ENCODE measurements around the gene MBD2. TPM values are rescaled to one million over a fixed set of nuclear protein-coding genes. Genes with fewer than 3 reads are reported as not detected.

MBD2 gene
- total RNA-seq, 1 donor from 2014 or later, result 30.7 TPM

- no peak for TF ChIP-seq CTCF (conservative IDR thresholded peaks at IDR 0.05; ENCODE audit: low read depth, low read length)
- no peak for DNase-seq (ENCODE audit: low read depth)
- H3K4me3 ChIP-seq (ENCODE audit: low read depth, low read length), result no peak overlapping the region
Observed at GRCh38 chr18:54238173-54238936, 13.9 kb upstream of the MBD2 start.

- no peak overlapping the region for H3K4me3 ChIP-seq (ENCODE audit: low read depth, low read length)
- no peak for TF ChIP-seq CTCF (conservative IDR thresholded peaks at IDR 0.05; ENCODE audit: low read depth, low read length)
- DNase-seq (ENCODE audit: low read depth), result no peak
Observed at GRCh38 chr18:54235871-54236270, 11.4 kb upstream of the MBD2 start.

GRCh38 chr18:54233747-54234146, 9.3 kb upstream of the MBD2 start:
- H3K4me3 ChIP-seq (ENCODE audit: low read depth, low read length), result no peak overlapping the region
- TF ChIP-seq CTCF (conservative IDR thresholded peaks at IDR 0.05; ENCODE audit: low read depth, low read length), result no peak
- no peak for DNase-seq (ENCODE audit: low read depth)

- no peak for TF ChIP-seq CTCF (conservative IDR thresholded peaks at IDR 0.05; ENCODE audit: low read depth, low read length)
- DNase-seq (ENCODE audit: low read depth), result no peak
- no peak overlapping the region for H3K4me3 ChIP-seq (ENCODE audit: low read depth, low read length)
Observed at GRCh38 chr18:54233228-54233625, 8.8 kb upstream of the MBD2 start.

GRCh38 chr18:54232485-54233227, 8.2 kb upstream of the MBD2 start:
- TF ChIP-seq CTCF (conservative IDR thresholded peaks at IDR 0.05; ENCODE audit: low read depth, low read length), result peak; percentile 40
- H3K4me3 ChIP-seq (ENCODE audit: low read depth, low read length), result no peak overlapping the region
- no peak for DNase-seq (ENCODE audit: low read depth)

- no peak for DNase-seq (ENCODE audit: low read depth)
- no peak for TF ChIP-seq CTCF (conservative IDR thresholded peaks at IDR 0.05; ENCODE audit: low read depth, low read length)
Observed at GRCh38 chr18:54229421-54230059, 5.1 kb upstream of the MBD2 start.

More at GRCh38 chr18:54229421-54230059, 5.1 kb upstream of the MBD2 start:
- no peak overlapping the region for H3K4me3 ChIP-seq (ENCODE audit: low read depth, low read length)

All from epithelial cell of proximal tubule (primary cell).